ENCODE data around the gene IKZF4.

GRCh38 chr12:56081393-56082347, 60.8 kb downstream of the IKZF4 start:
- no peak for TF ChIP-seq CTCF (conservative IDR thresholded peaks at IDR 0.05; ENCODE audit: low read depth in 2 of 2)
- no peak for TF ChIP-seq POLR2AphosphoS5 (IDR thresholded peaks at IDR 0.05; ENCODE audit: low read depth)
- no peak for TF ChIP-seq EZH2phosphoT487 (IDR thresholded peaks at IDR 0.05; ENCODE audit: unreplicated experiment)
- no peak for TF ChIP-seq REST (IDR thresholded peaks at IDR 0.05; ENCODE audit: unreplicated experiment)
- TF ChIP-seq EZH2 (IDR thresholded peaks at IDR 0.05; ENCODE audit: low read depth, unreplicated experiment), result no peak
- no peak for TF ChIP-seq ZNF331 (CRISPR knock-in tag; IDR thresholded peaks at IDR 0.05; ENCODE audit: low read depth)
- no peak for TF ChIP-seq ETS1 (IDR thresholded peaks at IDR 0.05)
- TF ChIP-seq ZNF114 (CRISPR knock-in tag; IDR thresholded peaks at IDR 0.05), result no peak
